HepG2 (cell line): Measurements from ENCODE around the gene PARK7. TPM values are rescaled to one million over a fixed set of nuclear protein-coding genes. Genes with fewer than 3 reads are reported as not detected.

Experiments
- ARID2 ChIP-seq: sonication (generic); formaldehyde crosslinking; IDR thresholded peaks from 2 replicates; pipeline ENCODE4 v1.8.1; 2022; ENCODE audit warnings: mild to moderate bottlenecking, missing genetic modification reagents, borderline replicate concordance
- ARID5B ChIP-seq: IDR thresholded peaks from 2 replicates; pipeline ENCODE4 v1.4.0; 2020; ENCODE audit warnings: mild to moderate bottlenecking, missing genetic modification reagents
- HBP1 ChIP-seq: IDR thresholded peaks from 2 replicates; pipeline ENCODE4 v1.6.1; 2016; ENCODE audit warnings: low read depth, control low read depth
- HNRNPUL1 ChIP-seq: fragments of 200-400 bp; formaldehyde crosslinking; IDR thresholded peaks from 2 replicates; pipeline ENCODE4 v1.6.1; 2017; ENCODE audit warnings: low read depth, mild to moderate bottlenecking, low read length, moderate library complexity
- REST ChIP-seq, 2 experiments: IDR thresholded peaks; 2 replicates each; pipeline ENCODE4 v1.6.1; 2011 to 2012; ENCODE audit warnings: low read length in 2 of 2, borderline replicate concordance in 1 of 2, low read depth in 1 of 2, mild to moderate bottlenecking in 1 of 2, moderate library complexity in 1 of 2
- SALL1 ChIP-seq: sonication (generic); formaldehyde crosslinking; IDR thresholded peaks from 2 replicates; pipeline ENCODE4 v1.8.0; 2022; ENCODE audit warnings: mild to moderate bottlenecking, missing genetic modification reagents
- SRSF4 ChIP-seq: fragments of 200-400 bp; formaldehyde crosslinking; IDR thresholded peaks from one replicate; pipeline ENCODE4 v1.6.1; 2018; ENCODE audit warnings: mild to moderate bottlenecking, low read depth, low read length, moderate library complexity; ENCODE audit not compliant: poor library complexity, severe bottlenecking
- TFDP2 ChIP-seq: sonication (generic); formaldehyde crosslinking; IDR thresholded peaks from 2 replicates; pipeline ENCODE4 v1.4.0; 2020; ENCODE audit warnings: missing genetic modification reagents
- ZBTB1 ChIP-seq: sonication (generic); formaldehyde crosslinking; IDR thresholded peaks from 2 replicates; pipeline ENCODE4 v1.4.0; 2020; ENCODE audit warnings: missing genetic modification reagents, borderline replicate concordance
- ZBTB49 ChIP-seq: sonication (generic); formaldehyde crosslinking; IDR thresholded peaks from 2 replicates; pipeline ENCODE4 v1.4.0; 2020; ENCODE audit warnings: missing genetic modification reagents, borderline replicate concordance
- ZFP37 ChIP-seq: sonication (generic); formaldehyde crosslinking; IDR thresholded peaks from 2 replicates; pipeline ENCODE4 v1.4.0; 2020; ENCODE audit warnings: missing genetic modification reagents, borderline replicate concordance
- ZNF17 ChIP-seq: sonication (generic); formaldehyde crosslinking; IDR thresholded peaks from 2 replicates; pipeline ENCODE4 v1.5.0; 2020; ENCODE audit warnings: mild to moderate bottlenecking, missing genetic modification reagents
- ZNF235 ChIP-seq: sonication (generic); formaldehyde crosslinking; IDR thresholded peaks from 2 replicates; pipeline ENCODE4 v1.8.1; 2023; ENCODE audit warnings: mild to moderate bottlenecking, missing genetic modification reagents, borderline replicate concordance
- ZNF562 ChIP-seq: sonication (generic); formaldehyde crosslinking; IDR thresholded peaks from 2 replicates; pipeline ENCODE4 v1.8.0; 2022; ENCODE audit warnings: missing genetic modification reagents, borderline replicate concordance
- polyA plus RNA-seq, 8 experiments: library from polyadenylated mRNA; depleted of rRNA in 3 of 8; stranded (reverse) in 7 of 8; unstranded in 1 of 8; fragments of >200 nt; fragmentation: Illumina TruSeq in 4 of 8; extraction: Trizol in 4 of 8; gene quantifications; 2 replicates each; pipeline versions ENCODE4 v1.2.1 to v1.2.3, GENCODE V29; 2011 to 2016; ENCODE audit warnings: low read depth in 4 of 8, missing spikeins in 1 of 8, mixed read lengths in 1 of 8; ENCODE audit not compliant: insufficient read depth in 1 of 8
- total RNA-seq, 5 experiments: library from RNA; depleted of rRNA; stranded (reverse); fragments of >200 nt; fragmentation: Illumina TruSeq; extraction: Trizol; gene quantifications; 2 replicates each; pipeline ENCODE4 v1.2.3, GENCODE V29; 2016; ENCODE audit warnings: low read depth in 1 of 5

The PARK7 gene
- total and polyA plus RNA-seq, 2 of the 13 experiments (the other 11 are each of a cell fraction or from before 2014, with no cell fraction given): 212 to 296 TPM

GRCh38 chr1:7961216-7962013 lies at the start of gene PARK7 (continued):
- peak; percentile 19; the same call in 1 of the 2 replicates for TF ChIP-seq ARID5B (CRISPR knock-in tag)
- TF ChIP-seq HBP1: peak; percentile 90
- TF ChIP-seq TFDP2 (CRISPR knock-in tag): peak; percentile 68; the same call in 1 of the 2 replicates
- 0 out of 2 replicates have a peak, but pooled peaks have one; percentile 50 for TF ChIP-seq ZNF235 (CRISPR knock-in tag)
- no peak for TF ChIP-seq ZBTB49 (CRISPR knock-in tag)
- no peak for TF ChIP-seq ZNF17 (CRISPR knock-in tag)
- TF ChIP-seq REST (IDR thresholded peaks at IDR 0.05; ENCODE audit: borderline replicate concordance in 1 of 2, low read depth in 1 of 2, low read length in 2 of 2): peak in 1 of 2 experiments; percentile 44; a peak in 1 of 4 replicates
- TF ChIP-seq HNRNPUL1: 0 out of 2 replicates have a peak, but pooled peaks have one; percentile 71
- peak; percentile 91 for TF ChIP-seq SALL1 (CRISPR knock-in tag)
- TF ChIP-seq ZNF562: no peak
- no peak for TF ChIP-seq ZBTB1 (CRISPR knock-in tag)
- TF ChIP-seq ARID2 (CRISPR knock-in tag): peak; percentile 90
- no peak for TF ChIP-seq SRSF4
- TF ChIP-seq ZFP37 (CRISPR knock-in tag): no peak
